ENCODE measurements around the gene RRAS2. TPM values are rescaled to one million over a fixed set of nuclear protein-coding genes. Genes with fewer than 3 reads are reported as not detected.
"Not testable (repeated sequence)": the region's sequence is repeated elsewhere in the genome, so short reads cannot be mapped to it uniquely, and the experiment has no call there.

Gene RRAS2
- 28.7 TPM for total RNA-seq

DNA sequence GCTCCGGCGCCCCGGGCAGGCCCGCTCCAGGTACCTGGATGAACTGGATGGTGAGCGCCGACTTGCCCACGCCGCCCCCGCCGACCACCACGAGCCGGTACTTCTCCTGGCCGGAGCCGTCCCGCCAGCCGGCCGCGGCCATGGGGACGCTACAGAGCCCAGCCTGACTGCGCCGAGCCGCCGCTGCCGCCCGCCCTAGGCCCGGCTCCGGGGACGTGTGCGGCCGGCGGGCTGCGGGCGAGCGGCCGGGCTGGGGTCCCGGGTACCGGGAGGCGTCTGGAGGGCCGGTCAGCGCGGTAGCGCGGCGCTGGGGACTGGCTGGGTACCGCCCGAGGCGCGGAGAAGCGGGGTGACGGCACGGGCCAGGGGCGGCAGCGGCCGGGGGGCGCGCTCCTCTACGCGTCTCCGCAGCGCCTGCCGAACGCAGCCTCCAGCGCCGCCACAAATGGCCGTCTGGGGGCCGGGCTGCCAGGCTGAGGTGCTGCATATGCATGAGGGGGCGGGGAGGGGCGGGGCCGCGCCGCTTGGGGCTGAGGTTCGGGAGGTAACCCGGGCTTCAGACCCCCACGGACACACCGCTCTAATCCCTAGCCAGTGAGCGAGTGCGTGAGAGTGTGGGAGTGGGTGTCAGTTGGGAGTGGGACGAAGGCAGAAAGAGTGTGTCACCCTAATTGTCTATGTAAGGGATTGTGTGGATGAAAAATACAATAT lies at the start of gene RRAS2:
RRAS2 (minus strand) TSS at position 455 of the 711 bp plus-strand sequence; CDS start at position 142, 313 bp downstream.
- Histone ChIP-seq H3K4me1 (ENCODE audit: insufficient read depth, low read length) (peaks cover 17% of the 10 kb centered on the region), H3K4me3 (ENCODE audit: low read length) (peak within 1 kb of the TSS; percentile 64), H3K27me3 (ENCODE audit: insufficient read depth, low read length) (peaks cover 29% of the 10 kb centered on the region), H3K9me3 (ENCODE audit: low read depth, low read length) (no peaks in the 10 kb centered on the region)

- H3K4me1 ChIP-seq (ENCODE audit: insufficient read depth, low read length), result no peaks in the 10 kb centered on the region
- no peaks in the 10 kb centered on the region for H3K9me3 ChIP-seq (ENCODE audit: low read depth, low read length)
- no peaks in the 10 kb centered on the region for H3K27me3 ChIP-seq (ENCODE audit: insufficient read depth, low read length)
- H3K4me3 ChIP-seq (ENCODE audit: low read length), result no peak overlapping the region
Measured at GRCh38 chr11:14408612-14409011, 49.6 kb upstream of the RRAS2 start.

DNA sequence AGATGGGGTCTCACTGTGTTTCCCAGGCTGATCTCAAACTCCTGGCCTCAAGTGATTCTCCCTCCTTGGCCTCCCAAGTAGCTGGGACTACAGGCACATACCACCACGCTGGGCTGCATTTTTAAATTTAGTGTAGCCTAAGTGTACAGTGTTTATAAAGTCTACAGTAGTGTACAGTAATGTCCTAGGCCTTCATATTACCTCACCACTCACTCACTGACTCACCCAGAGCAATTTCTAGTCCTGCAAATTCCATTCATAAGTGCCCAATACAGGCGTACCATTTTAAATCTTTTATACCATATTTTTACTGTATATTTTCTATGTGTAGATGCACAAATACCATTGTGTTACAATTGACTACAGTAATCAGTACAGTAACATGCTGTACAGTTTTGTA lies 47.1 kb upstream of the RRAS2 start:
- not testable (repeated sequence) for H3K27me3 ChIP-seq (ENCODE audit: insufficient read depth, low read length); H3K9me3 ChIP-seq (ENCODE audit: low read depth, low read length); H3K4me1 ChIP-seq (ENCODE audit: insufficient read depth, low read length); H3K4me3 ChIP-seq (ENCODE audit: low read length)

GRCh38 chr11:14403528-14403927 lies 44.5 kb upstream of the RRAS2 start:
- not testable (repeated sequence) for H3K9me3 ChIP-seq (ENCODE audit: low read depth, low read length); H3K27me3 ChIP-seq (ENCODE audit: insufficient read depth, low read length); H3K4me1 ChIP-seq (ENCODE audit: insufficient read depth, low read length); H3K4me3 ChIP-seq (ENCODE audit: low read length)

- no peaks in the 10 kb centered on the region for H3K4me1 ChIP-seq (ENCODE audit: insufficient read depth, low read length)
- H3K27me3 ChIP-seq (ENCODE audit: insufficient read depth, low read length), result no peaks in the 10 kb centered on the region
- H3K4me3 ChIP-seq (ENCODE audit: low read length), result no peak overlapping the region
- no peaks in the 10 kb centered on the region for H3K9me3 ChIP-seq (ENCODE audit: low read depth, low read length)
Measured at GRCh38 chr11:14399087-14399486, 40.1 kb upstream of the RRAS2 start.

- no peaks in the 10 kb centered on the region for H3K27me3 ChIP-seq (ENCODE audit: insufficient read depth, low read length)
- no peaks in the 10 kb centered on the region for H3K4me1 ChIP-seq (ENCODE audit: insufficient read depth, low read length)
- no peak overlapping the region for H3K4me3 ChIP-seq (ENCODE audit: low read length)
- H3K9me3 ChIP-seq (ENCODE audit: low read depth, low read length), result no peaks in the 10 kb centered on the region
Measured at GRCh38 chr11:14396273-14396672, 37.3 kb upstream of the RRAS2 start.

GRCh38 chr11:14393889-14394288 lies 34.9 kb upstream of the RRAS2 start:
- Histone ChIP-seq H3K4me3 (ENCODE audit: low read length) (no peak overlapping the region), H3K4me1 (ENCODE audit: insufficient read depth, low read length) (no peaks in the 10 kb centered on the region), H3K9me3 (ENCODE audit: low read depth, low read length) (no peaks in the 10 kb centered on the region), H3K27me3 (ENCODE audit: insufficient read depth, low read length) (no peaks in the 10 kb centered on the region)

DNA sequence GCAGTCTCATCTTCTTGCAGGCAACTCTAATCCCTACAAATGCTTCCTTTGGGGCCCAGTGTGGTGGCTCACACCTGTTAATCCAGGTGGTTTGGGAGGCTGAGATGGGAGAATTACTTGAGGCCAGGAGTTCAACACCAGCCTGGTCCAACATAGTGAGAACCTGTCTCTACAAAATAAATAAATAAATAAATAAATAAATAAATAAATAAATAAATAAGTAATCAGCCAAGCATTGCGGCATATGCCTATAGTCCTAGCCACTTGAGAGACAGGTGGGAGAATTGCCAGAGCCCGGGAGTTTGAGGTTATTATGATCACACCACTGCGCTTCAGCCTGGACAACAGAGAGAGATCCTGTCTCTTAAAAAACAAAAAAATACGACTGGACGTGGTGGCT lies 34.1 kb upstream of the RRAS2 start:
- no peak overlapping the region for H3K4me3 ChIP-seq (ENCODE audit: low read length)
- no peaks in the 10 kb centered on the region for H3K4me1 ChIP-seq (ENCODE audit: insufficient read depth, low read length)
- H3K9me3 ChIP-seq (ENCODE audit: low read depth, low read length), result no peaks in the 10 kb centered on the region
- H3K27me3 ChIP-seq (ENCODE audit: insufficient read depth, low read length), result no peaks in the 10 kb centered on the region

DNA sequence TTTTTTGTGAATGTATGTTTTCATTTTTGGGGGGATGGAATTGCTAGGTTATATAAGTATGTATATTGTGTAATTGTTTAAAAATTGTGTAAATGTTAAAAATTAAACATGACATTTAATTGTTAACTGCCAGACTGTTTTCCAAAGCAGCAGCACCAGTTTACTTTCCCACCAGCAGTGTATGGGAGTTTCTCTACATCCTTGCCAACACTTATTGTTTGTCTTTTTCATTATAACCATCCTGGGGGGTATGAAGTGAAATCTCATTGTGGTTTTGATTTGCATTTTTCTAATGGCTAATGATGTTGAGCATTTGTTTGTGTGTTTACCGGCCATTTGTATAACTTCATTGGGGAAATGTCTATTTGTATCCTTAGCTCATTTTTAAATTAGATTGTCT lies 31.7 kb upstream of the RRAS2 start:
- no peaks in the 10 kb centered on the region for H3K4me1 ChIP-seq (ENCODE audit: insufficient read depth, low read length)
- H3K27me3 ChIP-seq (ENCODE audit: insufficient read depth, low read length), result no peaks in the 10 kb centered on the region
- H3K4me3 ChIP-seq (ENCODE audit: low read length), result no peak overlapping the region
- H3K9me3 ChIP-seq (ENCODE audit: low read depth, low read length), result no peaks in the 10 kb centered on the region

- H3K4me3 ChIP-seq (ENCODE audit: low read length), result no peak overlapping the region
- no peaks in the 10 kb centered on the region for H3K9me3 ChIP-seq (ENCODE audit: low read depth, low read length)
- H3K27me3 ChIP-seq (ENCODE audit: insufficient read depth, low read length), result no peaks in the 10 kb centered on the region
- H3K4me1 ChIP-seq (ENCODE audit: insufficient read depth, low read length), result no peaks in the 10 kb centered on the region
Measured at GRCh38 chr11:14388352-14388751, 29.4 kb upstream of the RRAS2 start.

GRCh38 chr11:14386895-14387480 lies 28.0 kb upstream of the RRAS2 start:
- no peak overlapping the region for H3K4me3 ChIP-seq (ENCODE audit: low read length)
- no peaks in the 10 kb centered on the region for H3K9me3 ChIP-seq (ENCODE audit: low read depth, low read length)
- peaks cover 1% of the 10 kb centered on the region for H3K27me3 ChIP-seq (ENCODE audit: insufficient read depth, low read length)
- H3K4me1 ChIP-seq (ENCODE audit: insufficient read depth, low read length), result no peaks in the 10 kb centered on the region

DNA sequence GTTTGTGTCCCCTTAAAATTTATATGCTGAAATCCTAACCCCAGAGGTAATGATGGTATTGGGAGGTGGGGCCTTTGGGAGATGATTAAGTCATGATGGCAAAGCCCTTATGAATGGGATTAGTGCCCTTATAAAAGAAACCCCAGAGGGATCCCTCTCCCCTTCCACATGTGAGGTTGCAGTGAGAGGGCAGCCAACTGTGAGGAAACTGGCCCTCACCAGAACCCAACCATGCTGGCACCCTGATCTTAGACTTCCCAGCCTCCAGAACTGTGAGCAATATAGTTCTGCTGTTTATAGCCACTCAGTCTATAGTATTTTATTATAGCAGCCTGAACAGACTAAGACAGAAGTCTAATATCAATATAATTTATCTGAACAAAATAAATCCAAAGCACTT lies 27.1 kb upstream of the RRAS2 start:
- H3K9me3 ChIP-seq (ENCODE audit: low read depth, low read length), result no peaks in the 10 kb centered on the region

GRCh38 chr11:14384338-14384737 lies 25.4 kb upstream of the RRAS2 start:
- Histone ChIP-seq H3K27me3 (ENCODE audit: insufficient read depth, low read length) (peaks cover 28% of the 10 kb centered on the region), H3K9me3 (ENCODE audit: low read depth, low read length) (no peaks in the 10 kb centered on the region), H3K4me1 (ENCODE audit: insufficient read depth, low read length) (peaks cover 5% of the 10 kb centered on the region), H3K4me3 (ENCODE audit: low read length) (no peak overlapping the region)

More for the DNA sequence above, 27.1 kb upstream of the RRAS2 start:
- Histone ChIP-seq H3K4me1 (ENCODE audit: insufficient read depth, low read length) (no peaks in the 10 kb centered on the region), H3K4me3 (ENCODE audit: low read length) (no peak overlapping the region), H3K27me3 (ENCODE audit: insufficient read depth, low read length) (peaks cover 10% of the 10 kb centered on the region)

DNA sequence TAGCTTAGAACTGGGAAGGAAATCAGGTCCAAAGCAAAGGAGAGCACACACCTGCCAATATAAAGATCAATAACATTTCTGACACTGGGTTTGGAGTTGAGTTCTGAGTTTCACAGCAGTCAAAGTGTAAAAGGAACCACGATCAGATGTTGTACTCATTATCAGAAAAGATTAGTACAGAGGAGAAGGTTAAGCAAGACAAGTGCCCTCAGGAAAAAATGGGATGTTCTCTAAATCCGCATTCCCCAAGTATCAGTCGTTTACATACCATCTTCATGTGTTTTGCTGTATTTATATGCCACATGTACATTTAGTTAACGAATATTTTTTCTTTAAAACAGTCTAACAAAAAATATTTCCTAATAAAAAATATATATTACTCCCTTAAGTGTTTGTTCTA lies 23.0 kb upstream of the RRAS2 start:
- no peak overlapping the region for H3K4me3 ChIP-seq (ENCODE audit: low read length)
- H3K27me3 ChIP-seq (ENCODE audit: insufficient read depth, low read length), result peaks cover 33% of the 10 kb centered on the region
- H3K4me1 ChIP-seq (ENCODE audit: insufficient read depth, low read length), result peaks cover 5% of the 10 kb centered on the region
- no peaks in the 10 kb centered on the region for H3K9me3 ChIP-seq (ENCODE audit: low read depth, low read length)

- Histone ChIP-seq H3K9me3 (ENCODE audit: low read depth, low read length) (no peaks in the 10 kb centered on the region), H3K4me3 (ENCODE audit: low read length) (peak overlapping the region; percentile 23), H3K4me1 (ENCODE audit: insufficient read depth, low read length) (peaks cover 5% of the 10 kb centered on the region), H3K27me3 (ENCODE audit: insufficient read depth, low read length) (peaks cover 33% of the 10 kb centered on the region)
Measured at GRCh38 chr11:14380947-14381561, 22.1 kb upstream of the RRAS2 start.

All from mononuclear cell (primary cell).